Ovary (tissue), 3 donors: ENCODE results near the gene ATP13A3.

ENCODE experiments used
- CTCF ChIP-seq, 3 donors: fragments of 450-650 bp in 2 of 3; fragments of 200-600 bp in 1 of 3; IDR thresholded peaks; one replicate each; pipeline versions ENCODE4 v1.5.1 to v1.8.0; 2016 to 2022; ENCODE audit warnings: antibody characterized with exemption in 3 of 3, mild to moderate bottlenecking in 1 of 3
- EP300 ChIP-seq: sonication (generic); formaldehyde crosslinking; IDR thresholded peaks from one replicate; pipeline ENCODE4 v1.6.1; 2017; ENCODE audit warnings: antibody characterized with exemption
- POLR2A ChIP-seq: fragments of 450-650 bp; IDR thresholded peaks from one replicate; pipeline ENCODE4 v1.6.1; 2017; ENCODE audit warnings: antibody characterized with exemption, mild to moderate bottlenecking, moderate library complexity
- donor health status: DM: no; HTN: no; CAD: no.

GRCh38 chr3:194379231-194379630 is 107.6 kb downstream of the ATP13A3 start:
- no peak for TF ChIP-seq CTCF (IDR thresholded peaks at IDR 0.05)
- TF ChIP-seq EP300, result no peak
- TF ChIP-seq POLR2A, result no peak
